DOHH2 (cell line): ENCODE data around the gene DOK3.
A peak's percentile ranks its signal among the peaks of the same experiment; 100 is the strongest.

Source experiments
- H3F3A ChIP-seq: fragments of 200-600 bp; sonication (generic), shearing (Covaris generic); 2 replicates; pipeline ENCODE4 v1.6.0; 2016; ENCODE audit warnings: antibody characterized with exemption, mild to moderate bottlenecking; ENCODE audit not compliant: control insufficient read depth, insufficient read depth
- H3K27ac ChIP-seq: fragments of 200-600 bp; sonication (generic); 2 replicates; pipeline ENCODE4 v1.5.1; 2014; ENCODE audit warnings: low read depth, mild to moderate bottlenecking, low read length, moderate library complexity
- H3K27me3 ChIP-seq: fragments of 200-600 bp; sonication (generic); 2 replicates; pipeline ENCODE4 v1.6.1; 2014; ENCODE audit warnings: mild to moderate bottlenecking, low read length, mixed read lengths; ENCODE audit not compliant: control insufficient read depth
- H3K36me3 ChIP-seq: fragments of 200-600 bp; sonication (generic); 2 replicates; pipeline ENCODE4 v1.6.1; 2014; ENCODE audit warnings: mild to moderate bottlenecking, low read length, moderate library complexity, mixed read lengths; ENCODE audit not compliant: control insufficient read depth
- H3K4me1 ChIP-seq: fragments of 200-600 bp; sonication (generic); 2 replicates; pipeline ENCODE4 v1.6.1; 2014; ENCODE audit warnings: mild to moderate bottlenecking, low read length, mixed read lengths; ENCODE audit not compliant: control insufficient read depth
- H3K4me2 ChIP-seq: fragments of 200-600 bp; sonication (generic); 2 replicates; pipeline ENCODE4 v1.6.0; 2014; ENCODE audit warnings: mild to moderate bottlenecking, low read length, moderate library complexity
- H3K4me3 ChIP-seq: fragments of 200-600 bp; sonication (generic); 2 replicates; pipeline ENCODE4 v1.5.1; 2014; ENCODE audit warnings: mild to moderate bottlenecking, low read length, mixed read lengths
- H3K79me2 ChIP-seq: fragments of 200-600 bp; sonication (generic); 2 replicates; pipeline ENCODE4 v1.6.1; 2014; ENCODE audit warnings: mild to moderate bottlenecking, low read length, mixed read lengths; ENCODE audit not compliant: control insufficient read depth
- H3K9me2 ChIP-seq: fragments of 200-600 bp; sonication (generic); replicated peaks from 2 replicates; pipeline ENCODE4 v1.6.1; 2014; ENCODE audit warnings: mild to moderate bottlenecking, low read length, mixed read lengths; ENCODE audit not compliant: control insufficient read depth
- H3K9me3 ChIP-seq: fragments of 200-600 bp; sonication (generic); 2 replicates; pipeline ENCODE4 v1.6.1; 2014; ENCODE audit warnings: antibody characterized with exemption, low read length, mixed read lengths; ENCODE audit not compliant: control insufficient read depth, insufficient read depth
- H4K20me1 ChIP-seq: fragments of 200-600 bp; sonication (generic); 2 replicates; pipeline ENCODE4 v1.6.0; 2014; ENCODE audit warnings: low read depth, mild to moderate bottlenecking, antibody characterized with exemption, low read length, moderate library complexity; ENCODE audit not compliant: control insufficient read depth, insufficient read depth
- EZH2phosphoT487 ChIP-seq: fragments of 200-600 bp; sonication (generic); IDR thresholded peaks from 2 replicates; pipeline ENCODE4 v1.6.1; 2017; ENCODE audit warnings: borderline replicate concordance, mild to moderate bottlenecking, antibody characterized with exemption, low read length, moderate library complexity, mixed read lengths
- TF ChIP-seq, protein P1 (sequence below): fragments of 200-600 bp; sonication (generic); IDR thresholded peaks from one replicate; pipeline ENCODE4 v1.5.1; 2014; ENCODE audit warnings: antibody characterized with exemption, mild to moderate bottlenecking, low read depth, low read length; ENCODE audit not compliant: poor library complexity, severe bottlenecking

The DOK3 gene

DNA sequence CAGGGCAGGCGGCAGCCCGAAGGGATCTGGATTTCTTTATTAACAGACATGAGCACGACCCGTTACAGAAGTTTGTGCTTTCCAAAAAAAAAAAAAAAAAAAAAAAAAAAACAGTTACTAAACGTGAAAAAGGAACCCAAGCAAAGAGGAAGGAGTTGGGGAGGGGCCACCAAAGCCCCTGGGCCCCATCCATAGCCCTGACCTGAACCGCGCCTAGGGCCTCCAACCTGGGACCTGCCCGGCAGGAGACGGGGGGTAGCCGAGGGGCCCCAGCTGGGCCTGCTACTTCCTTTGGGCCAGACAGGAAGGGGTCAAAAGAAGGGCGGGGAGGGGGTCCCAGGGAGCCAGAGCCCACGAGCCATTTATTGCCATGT is 53.0 kb downstream of the DOK3 start:
- H3K79me2 ChIP-seq = peaks cover 13% of the 10 kb centered on the region
- peaks cover 17% of the 10 kb centered on the region for H3F3A ChIP-seq
- peak overlapping the region; percentile 83; the same call in 1 of the 2 replicates for H3K4me3 ChIP-seq
- peak overlapping the region; percentile 100 for H3K4me2 ChIP-seq
- H3K9me3 ChIP-seq = no peaks in the 10 kb centered on the region
- H4K20me1 ChIP-seq = peaks cover 10% of the 10 kb centered on the region; the same call in 1 of the 2 replicates
- H3K4me1 ChIP-seq = peaks cover 29% of the 10 kb centered on the region
- H3K9me2 ChIP-seq = no peaks in the 10 kb centered on the region
- 0 out of 2 replicates have a peak overlapping the region, but pooled peaks have one; percentile 8 for H3K27ac ChIP-seq
- H3K36me3 ChIP-seq = peaks cover 35% of the 10 kb centered on the region
- no peak for TF ChIP-seq EZH2phosphoT487
- TF ChIP-seq, protein P1, sequence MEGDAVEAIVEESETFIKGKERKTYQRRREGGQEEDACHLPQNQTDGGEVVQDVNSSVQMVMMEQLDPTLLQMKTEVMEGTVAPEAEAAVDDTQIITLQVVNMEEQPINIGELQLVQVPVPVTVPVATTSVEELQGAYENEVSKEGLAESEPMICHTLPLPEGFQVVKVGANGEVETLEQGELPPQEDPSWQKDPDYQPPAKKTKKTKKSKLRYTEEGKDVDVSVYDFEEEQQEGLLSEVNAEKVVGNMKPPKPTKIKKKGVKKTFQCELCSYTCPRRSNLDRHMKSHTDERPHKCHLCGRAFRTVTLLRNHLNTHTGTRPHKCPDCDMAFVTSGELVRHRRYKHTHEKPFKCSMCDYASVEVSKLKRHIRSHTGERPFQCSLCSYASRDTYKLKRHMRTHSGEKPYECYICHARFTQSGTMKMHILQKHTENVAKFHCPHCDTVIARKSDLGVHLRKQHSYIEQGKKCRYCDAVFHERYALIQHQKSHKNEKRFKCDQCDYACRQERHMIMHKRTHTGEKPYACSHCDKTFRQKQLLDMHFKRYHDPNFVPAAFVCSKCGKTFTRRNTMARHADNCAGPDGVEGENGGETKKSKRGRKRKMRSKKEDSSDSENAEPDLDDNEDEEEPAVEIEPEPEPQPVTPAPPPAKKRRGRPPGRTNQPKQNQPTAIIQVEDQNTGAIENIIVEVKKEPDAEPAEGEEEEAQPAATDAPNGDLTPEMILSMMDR = no peak
- no peaks in the 10 kb centered on the region for H3K27me3 ChIP-seq

DNA sequence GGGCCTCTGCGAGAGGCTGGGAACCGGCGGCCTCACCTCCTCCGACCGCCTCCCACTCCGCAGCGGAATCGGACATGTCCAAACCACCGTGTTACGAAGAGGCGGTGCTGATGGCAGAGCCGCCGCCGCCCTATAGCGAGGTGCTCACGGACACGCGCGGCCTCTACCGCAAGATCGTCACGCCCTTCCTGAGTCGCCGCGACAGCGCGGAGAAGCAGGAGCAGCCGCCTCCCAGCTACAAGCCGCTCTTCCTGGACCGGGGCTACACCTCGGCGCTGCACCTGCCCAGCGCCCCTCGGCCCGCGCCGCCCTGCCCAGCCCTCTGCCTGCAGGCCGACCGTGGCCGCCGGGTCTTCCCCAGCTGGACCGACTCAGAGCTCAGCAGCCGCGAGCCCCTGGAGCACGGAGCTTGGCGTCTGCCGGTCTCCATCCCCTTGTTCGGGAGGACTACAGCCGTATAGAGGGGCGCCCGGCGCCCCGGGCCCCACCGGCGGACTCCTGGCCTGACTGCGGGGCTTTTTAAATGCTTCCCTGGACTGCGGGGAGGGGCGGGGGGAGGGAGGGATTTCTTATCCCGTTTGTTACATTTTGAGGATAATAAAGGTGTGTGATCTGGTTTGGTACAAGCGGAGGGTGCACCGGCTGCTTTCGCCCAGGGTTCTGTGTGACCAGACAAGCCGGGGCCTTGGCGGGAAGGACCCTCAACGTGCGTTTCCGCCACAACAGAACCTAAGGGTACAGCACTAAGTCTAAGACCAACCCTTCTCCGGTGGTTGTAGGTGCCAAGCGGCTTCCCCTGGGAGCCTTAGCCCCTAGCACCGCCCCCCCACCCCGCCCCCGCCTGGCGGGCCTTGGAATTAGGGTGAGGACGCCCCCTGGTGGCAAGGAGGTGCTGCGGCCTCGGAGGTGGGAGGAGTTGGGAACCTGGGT is 53.7 kb downstream of the DOK3 start:
- peaks cover 10% of the 10 kb centered on the region; the same call in 1 of the 2 replicates for H4K20me1 ChIP-seq
- no peaks in the 10 kb centered on the region for H3K9me3 ChIP-seq
- H3K36me3 ChIP-seq = peaks cover 36% of the 10 kb centered on the region
- peak overlapping the region; percentile 83 for H3K27ac ChIP-seq
- H3K4me2 ChIP-seq = peak overlapping the region; percentile 100
- H3K4me3 ChIP-seq = peak overlapping the region; percentile 83
- no peaks in the 10 kb centered on the region for H3K9me2 ChIP-seq
- peaks cover 17% of the 10 kb centered on the region for H3F3A ChIP-seq
- no peaks in the 10 kb centered on the region for H3K27me3 ChIP-seq
- peaks cover 29% of the 10 kb centered on the region for H3K4me1 ChIP-seq
- H3K79me2 ChIP-seq = peaks cover 13% of the 10 kb centered on the region
- TF ChIP-seq, protein P1 = peak; percentile 84
- TF ChIP-seq EZH2phosphoT487 = no peak

DNA sequence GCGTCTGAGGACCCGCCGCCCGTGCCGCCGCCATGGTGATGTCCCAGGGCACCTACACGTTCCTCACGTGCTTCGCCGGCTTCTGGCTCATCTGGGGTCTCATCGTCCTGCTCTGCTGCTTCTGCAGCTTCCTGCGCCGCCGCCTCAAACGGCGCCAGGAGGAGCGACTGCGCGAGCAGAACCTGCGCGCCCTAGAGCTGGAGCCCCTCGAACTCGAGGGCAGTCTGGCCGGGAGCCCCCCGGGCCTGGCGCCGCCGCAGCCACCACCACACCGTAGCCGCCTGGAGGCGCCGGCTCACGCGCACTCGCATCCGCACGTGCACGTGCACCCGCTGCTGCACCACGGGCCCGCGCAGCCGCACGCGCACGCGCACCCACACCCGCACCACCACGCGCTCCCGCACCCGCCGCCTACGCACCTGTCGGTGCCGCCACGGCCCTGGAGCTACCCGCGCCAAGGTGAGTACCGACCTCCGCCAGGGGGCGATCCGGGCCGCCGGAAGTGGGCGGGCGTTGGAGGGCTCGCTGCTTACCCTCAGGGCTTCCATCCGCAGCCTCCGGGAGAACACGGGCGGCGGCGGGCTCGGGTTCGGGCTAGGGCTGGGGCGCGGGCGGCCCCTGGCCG is 54.5 kb downstream of the DOK3 start:
- Histone ChIP-seq H4K20me1 (peaks cover 10% of the 10 kb centered on the region; the same call in 1 of the 2 replicates), H3K4me2 (peak overlapping the region; percentile 100), H3K9me2 (no peaks in the 10 kb centered on the region), H3K27me3 (no peaks in the 10 kb centered on the region), H3F3A (peaks cover 17% of the 10 kb centered on the region), H3K9me3 (no peaks in the 10 kb centered on the region), H3K27ac (peak overlapping the region; percentile 83), H3K4me1 (peaks cover 29% of the 10 kb centered on the region), H3K36me3 (peaks cover 39% of the 10 kb centered on the region), H3K79me2 (peaks cover 13% of the 10 kb centered on the region), H3K4me3 (peak overlapping the region; percentile 83)
- TF ChIP-seq, protein P1 = peak; percentile 78
- no peak for TF ChIP-seq EZH2phosphoT487
